ENCODE results near the gene PCED1B.

DNA sequence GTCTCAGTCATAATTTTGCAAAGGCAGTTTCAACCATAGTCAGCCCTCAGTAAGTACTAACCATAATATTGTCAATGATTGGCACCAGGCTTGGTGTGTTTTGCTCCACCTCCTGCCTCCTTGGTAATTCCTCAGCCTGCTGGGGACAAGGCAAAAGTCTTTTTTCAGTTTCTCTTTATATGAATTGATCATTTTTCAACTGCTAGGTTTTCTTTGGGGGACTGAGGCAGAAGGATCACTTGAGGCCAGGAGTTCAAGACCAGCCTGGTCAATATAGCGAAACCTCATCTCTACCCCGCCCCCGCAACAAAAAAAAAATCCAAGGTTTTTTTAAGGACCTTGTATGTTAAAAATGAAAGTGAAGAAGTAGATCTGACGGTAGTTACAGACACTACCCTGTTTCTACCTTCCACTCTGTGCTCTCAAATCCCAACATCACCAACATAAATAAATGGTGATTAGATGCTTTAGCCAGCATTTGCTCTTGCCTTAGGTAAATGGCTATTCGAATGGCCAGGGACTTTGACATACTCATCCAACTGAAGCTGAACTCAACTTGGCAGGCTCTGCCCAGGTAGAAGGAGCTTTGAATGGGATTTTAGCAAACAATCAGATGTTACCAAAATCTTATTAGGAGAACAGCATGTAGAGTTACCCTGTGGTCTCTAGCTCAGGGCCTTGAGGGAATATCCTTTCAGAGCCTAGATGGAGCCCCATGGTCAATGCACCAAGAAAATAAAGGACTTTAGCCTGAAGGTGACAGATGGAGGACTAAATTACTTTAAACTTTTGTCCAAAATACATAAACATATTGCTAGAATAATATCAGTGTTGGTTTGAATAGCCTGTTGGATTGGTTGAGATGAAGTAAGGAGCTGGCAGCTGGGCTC lies 127.3 kb downstream of the PCED1B start:
- TF ChIP-seq, protein P1, sequence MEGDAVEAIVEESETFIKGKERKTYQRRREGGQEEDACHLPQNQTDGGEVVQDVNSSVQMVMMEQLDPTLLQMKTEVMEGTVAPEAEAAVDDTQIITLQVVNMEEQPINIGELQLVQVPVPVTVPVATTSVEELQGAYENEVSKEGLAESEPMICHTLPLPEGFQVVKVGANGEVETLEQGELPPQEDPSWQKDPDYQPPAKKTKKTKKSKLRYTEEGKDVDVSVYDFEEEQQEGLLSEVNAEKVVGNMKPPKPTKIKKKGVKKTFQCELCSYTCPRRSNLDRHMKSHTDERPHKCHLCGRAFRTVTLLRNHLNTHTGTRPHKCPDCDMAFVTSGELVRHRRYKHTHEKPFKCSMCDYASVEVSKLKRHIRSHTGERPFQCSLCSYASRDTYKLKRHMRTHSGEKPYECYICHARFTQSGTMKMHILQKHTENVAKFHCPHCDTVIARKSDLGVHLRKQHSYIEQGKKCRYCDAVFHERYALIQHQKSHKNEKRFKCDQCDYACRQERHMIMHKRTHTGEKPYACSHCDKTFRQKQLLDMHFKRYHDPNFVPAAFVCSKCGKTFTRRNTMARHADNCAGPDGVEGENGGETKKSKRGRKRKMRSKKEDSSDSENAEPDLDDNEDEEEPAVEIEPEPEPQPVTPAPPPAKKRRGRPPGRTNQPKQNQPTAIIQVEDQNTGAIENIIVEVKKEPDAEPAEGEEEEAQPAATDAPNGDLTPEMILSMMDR (IDR thresholded peaks at IDR 0.05): no peak
- no peak for TF ChIP-seq POLR2A (IDR thresholded peaks at IDR 0.05)
